ENCODE measurements around the gene ATG9B. TPM values are rescaled to one million over a fixed set of nuclear protein-coding genes. Genes with fewer than 3 reads are reported as not detected.

ATG9B gene
- total RNA-seq, 4 donors from 2014 or later, result 0.46 TPM; not detected in 3

- DNase-seq (ENCODE audit: low spot score), result no peak
- peak; percentile 20 for ATAC-seq (ENCODE audit: low FRiP score)
- TF ChIP-seq CTCF (IDR thresholded peaks at IDR 0.05), result no peak
These were observed 31.4 kb downstream of the ATG9B start for GRCh38 chr7:150992833-150993302.

- no peak for TF ChIP-seq CTCF (IDR thresholded peaks at IDR 0.05)
- ATAC-seq (ENCODE audit: low FRiP score) (no peak), DNase-seq (ENCODE audit: low spot score) (no peak)
These were observed 32.1 kb downstream of the ATG9B start for GRCh38 chr7:150992051-150992640.

GRCh38 chr7:150990416-150991186, 33.7 kb downstream of the ATG9B start, which contains the start of gene NOS3:
Gene NOS3 (plus strand): TSS chr7:150991017. CDS start chr7:150993804, 2,787 bp downstream.
- no peak for DNase-seq (ENCODE audit: low spot score)
- no peak for ATAC-seq (ENCODE audit: low FRiP score)
- no peak for TF ChIP-seq CTCF (IDR thresholded peaks at IDR 0.05)

GRCh38 chr7:150989456-150989855, 34.8 kb downstream of the ATG9B start:
- ATAC-seq (ENCODE audit: low FRiP score) (no peak), DNase-seq (ENCODE audit: low spot score) (no peak)
- no peak for TF ChIP-seq CTCF (IDR thresholded peaks at IDR 0.05)

GRCh38 chr7:150988230-150989226, 35.8 kb downstream of the ATG9B start:
- DNase-seq (ENCODE audit: low spot score) (no peak), ATAC-seq (ENCODE audit: low FRiP score) (peak; percentile 61)
- TF ChIP-seq CTCF (IDR thresholded peaks at IDR 0.05), result peak in 1 of 3 donors; percentile 48

- DNase-seq (ENCODE audit: low spot score) (no peak), ATAC-seq (ENCODE audit: low FRiP score) (no peak)
- TF ChIP-seq CTCF (IDR thresholded peaks at IDR 0.05), result no peak
These were observed 37.7 kb downstream of the ATG9B start for GRCh38 chr7:150986556-150986955.

Data from omental fat pad (tissue), 4 donors.